Raji (cell line): ENCODE data around the gene OR1S2.

Experiments
- POLR2A ChIP-seq: IDR thresholded peaks from 2 replicates; pipeline ENCODE4 v1.6.1; 2011; ENCODE audit warnings: low read depth, low read length, control low read depth; ENCODE audit not compliant: insufficient read depth

The OR1S2 gene

DNA sequence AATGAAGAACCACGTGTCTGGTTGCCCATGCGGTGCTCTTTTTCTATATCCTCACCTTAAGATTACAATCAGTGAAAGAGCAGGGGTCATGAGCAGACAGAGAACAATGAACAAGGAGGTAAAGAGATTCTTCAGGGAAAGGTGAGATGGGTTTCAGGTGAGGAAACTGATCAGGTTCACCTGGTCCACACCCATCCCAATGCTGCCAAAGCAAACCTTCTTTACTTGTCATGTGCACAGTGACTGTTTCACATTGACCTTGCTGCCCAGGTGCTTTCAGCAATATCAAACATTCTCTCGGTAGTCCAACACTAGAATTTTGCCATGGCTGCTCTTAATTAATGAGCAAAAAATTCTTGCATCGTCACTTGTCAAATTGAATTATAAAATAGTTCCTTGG, 39.6 kb downstream of the OR1S2 start:
- no peak for TF ChIP-seq POLR2A
